H9 (cell line): Measurements from ENCODE around the gene ETV3L. TPM values are rescaled to one million over a fixed set of nuclear protein-coding genes. Genes with fewer than 3 reads are reported as not detected.

Source experiments
- DNase-seq: peaks from one replicate; pipeline ENCODE4 v3.0.0-alpha.2; 2017
- H2AFZ ChIP-seq: one replicate; pipeline ENCODE4 v1.6.1; 2013; ENCODE audit warnings: mild to moderate bottlenecking, low read length, control low read depth, moderate library complexity
- H2AK5ac ChIP-seq: 2 replicates; pipeline ENCODE4 v1.6.1; 2013; ENCODE audit warnings: low read length, control low read depth, mixed read lengths; ENCODE audit not compliant: insufficient read length
- H2BK120ac ChIP-seq: one replicate; pipeline ENCODE4 v1.6.1; 2013; ENCODE audit warnings: low read depth, mild to moderate bottlenecking, low read length, control low read depth, inconsistent platforms; ENCODE audit not compliant: poor library complexity, severe bottlenecking
- H2BK12ac ChIP-seq: 2 replicates; pipeline ENCODE4 v1.6.1; 2013; ENCODE audit warnings: low read length, control low read depth, mixed read lengths, low read depth; ENCODE audit not compliant: insufficient read length
- H2BK15ac ChIP-seq: 2 replicates; pipeline ENCODE4 v1.6.1; 2013; ENCODE audit warnings: low read depth, low read length, control low read depth
- H2BK20ac ChIP-seq: one replicate; pipeline ENCODE4 v1.6.1; 2013; ENCODE audit warnings: low read depth, mild to moderate bottlenecking, low read length, control low read depth, inconsistent platforms; ENCODE audit not compliant: poor library complexity, severe bottlenecking
- H2BK5ac ChIP-seq: 2 replicates; pipeline ENCODE4 v1.6.1; 2013; ENCODE audit warnings: low read length, control low read depth, mixed read lengths; ENCODE audit not compliant: insufficient read length
- H3K14ac ChIP-seq: 2 replicates; pipeline ENCODE4 v1.6.1; 2013; ENCODE audit warnings: low read length, control low read depth; ENCODE audit not compliant: insufficient read depth
- H3K18ac ChIP-seq: 2 replicates; pipeline ENCODE4 v1.6.1; 2013; ENCODE audit warnings: low read depth, mild to moderate bottlenecking, mixed read lengths, low read length, control low read depth; ENCODE audit not compliant: insufficient read length
- H3K23ac ChIP-seq: 2 replicates; pipeline ENCODE4 v1.6.1; 2013; ENCODE audit warnings: low read length, control low read depth, mixed read lengths, low read depth; ENCODE audit not compliant: insufficient read length
- H3K23me2 ChIP-seq: 2 replicates; pipeline ENCODE4 v1.6.1; 2013; ENCODE audit warnings: low read depth, mild to moderate bottlenecking, mixed read lengths, low read length, control low read depth; ENCODE audit not compliant: insufficient read length, poor library complexity, severe bottlenecking
- H3K27ac ChIP-seq: 2 replicates; pipeline ENCODE4 v1.5.1; 2013; ENCODE audit warnings: low read length, control low read depth, mixed read lengths, low read depth; ENCODE audit not compliant: insufficient read length
- H3K27me3 ChIP-seq: 2 replicates; pipeline ENCODE4 v1.6.1; 2013; ENCODE audit warnings: low read length, control low read depth, inconsistent platforms; ENCODE audit not compliant: insufficient read depth
- H3K4ac ChIP-seq: 2 replicates; pipeline ENCODE4 v1.6.1; 2013; ENCODE audit warnings: low read depth, mild to moderate bottlenecking, control low read depth, inconsistent platforms, low read length, moderate library complexity
- H3K4me1 ChIP-seq: 2 replicates; pipeline ENCODE4 v1.6.1; 2013; ENCODE audit warnings: low read length, control low read depth, inconsistent platforms; ENCODE audit not compliant: insufficient read depth
- H3K4me2 ChIP-seq: 2 replicates; pipeline ENCODE4 v1.6.1; 2013; ENCODE audit warnings: low read length, control low read depth, mixed read lengths; ENCODE audit not compliant: insufficient read length, insufficient read depth
- H3K56ac ChIP-seq: 2 replicates; pipeline ENCODE4 v1.6.1; 2013; ENCODE audit warnings: low read depth, mild to moderate bottlenecking, mixed read lengths, low read length, control low read depth; ENCODE audit not compliant: insufficient read length
- H3K79me1 ChIP-seq: 2 replicates; pipeline ENCODE4 v1.6.1; 2013; ENCODE audit warnings: low read depth, mild to moderate bottlenecking, moderate library complexity, low read length, control low read depth, inconsistent platforms; ENCODE audit not compliant: insufficient read depth, poor library complexity, severe bottlenecking
- H3K79me2 ChIP-seq: 2 replicates; pipeline ENCODE4 v1.6.1; 2013; ENCODE audit warnings: low read length, control low read depth, inconsistent platforms; ENCODE audit not compliant: insufficient read depth
- H3K9ac ChIP-seq: 2 replicates; pipeline ENCODE4 v1.6.1; 2013; ENCODE audit warnings: low read length, control low read depth, mixed read lengths; ENCODE audit not compliant: insufficient read length; ENCODE audit errors: extremely low read depth
- H3K9me3 ChIP-seq: one replicate; pipeline ENCODE4 v1.6.1; 2013; ENCODE audit warnings: low read depth, low read length, inconsistent platforms; ENCODE audit not compliant: control insufficient read depth
- H3T11ph ChIP-seq: one replicate; pipeline ENCODE4 v1.6.1; 2013; ENCODE audit warnings: mild to moderate bottlenecking, low read length, control low read depth, inconsistent platforms
- H4K20me1 ChIP-seq: one replicate; pipeline ENCODE4 v1.6.1; 2013; ENCODE audit not compliant: control insufficient read depth, insufficient read length, insufficient read depth
- H4K5ac ChIP-seq: 2 replicates; pipeline ENCODE4 v1.6.1; 2013; ENCODE audit warnings: low read depth, mild to moderate bottlenecking, mixed read lengths, low read length, control low read depth; ENCODE audit not compliant: insufficient read length
- H4K8ac ChIP-seq: replicated peaks from 2 replicates; pipeline ENCODE4 v1.6.1; 2013; ENCODE audit warnings: low read length, control low read depth, mixed read lengths, low read depth; ENCODE audit not compliant: insufficient read length
- H4K91ac ChIP-seq: 2 replicates; pipeline ENCODE4 v1.6.1; 2013; ENCODE audit warnings: low read depth, mild to moderate bottlenecking, moderate library complexity, mixed read lengths, low read length, control low read depth; ENCODE audit not compliant: insufficient read length
- H3K27ac Mint-ChIP-seq, 3 experiments: 2 replicates in 2 of 3; 3 replicates in 1 of 3; pipeline ENCODE4 v1.8.0; 2020 to 2021; ENCODE audit warnings: mixed read lengths in 3 of 3, mild to moderate bottlenecking in 1 of 3, moderate library complexity in 1 of 3
- H3K27me3 Mint-ChIP-seq: 2 replicates; pipeline ENCODE4 v1.8.0; 2021; ENCODE audit warnings: low read depth, mild to moderate bottlenecking, moderate library complexity, mixed read lengths
- H3K36me3 Mint-ChIP-seq, 3 experiments: 2 replicates in 2 of 3; 3 replicates in 1 of 3; pipeline ENCODE4 v1.8.0; 2020 to 2021; ENCODE audit warnings: low read depth in 3 of 3, mixed read lengths in 3 of 3; ENCODE audit not compliant: insufficient read depth in 1 of 3
- H3K4me1 Mint-ChIP-seq, 2 experiments: 2 replicates each; pipeline ENCODE4 v1.8.0; 2020; ENCODE audit warnings: mixed read lengths in 2 of 2
- H3K4me3 Mint-ChIP-seq, 2 experiments: 2 replicates in 1 of 2; 3 replicates in 1 of 2; pipeline ENCODE4 v1.8.0; 2020 to 2021; ENCODE audit warnings: mild to moderate bottlenecking in 2 of 2, mixed read lengths in 2 of 2, moderate library complexity in 1 of 2
- H3K9me3 Mint-ChIP-seq, 2 experiments: 2 replicates in 1 of 2; 3 replicates in 1 of 2; pipeline ENCODE4 v1.8.0; 2020; ENCODE audit warnings: mild to moderate bottlenecking in 2 of 2, mixed read lengths in 2 of 2, moderate library complexity in 1 of 2
- CTCF ChIP-seq: fragments of 200-600 bp; sonication (generic); conservative IDR thresholded peaks from 3 replicates; pipeline ENCODE4 v1.8.0; 2021; ENCODE audit warnings: antibody characterized with exemption, mild to moderate bottlenecking
- WGBS: extraction: QIAGEN DNeasy Blood & Tissue Kit; methylation state at CpG from one replicate; pipeline ENCODE4 v1.1.7; 2013; ENCODE audit warnings: missing lambda C conversion rate, low lambda C conversion rate, mixed read lengths; ENCODE audit not compliant: insufficient read length; ENCODE audit errors: extremely low coverage; 5-methylcytosine and 5-hydroxymethylcytosine counted together
- total RNA-seq: library from RNA; stranded (reverse); gene quantifications from 2 replicates; pipeline ENCODE4 v1.2.1, GENCODE V29; 2021

The ETV3L gene
- total RNA-seq, 1 experiment from 2014 or later, result 0.96 TPM

- Histone ChIP-seq H3K27me3 (no peaks in the 10 kb centered on the region), H3K18ac (no peak overlapping the region), H3K79me1 (no peaks in the 10 kb centered on the region), H3K14ac (no peak overlapping the region), H3K4me2 (no peak overlapping the region), H3K9me3 (no peaks in the 10 kb centered on the region), H3T11ph (no peak overlapping the region), H2BK120ac (no peak overlapping the region), H2BK12ac (no peak overlapping the region), H2BK5ac (no peak overlapping the region), H2BK20ac (no peak overlapping the region), H3K4ac (no peak overlapping the region), H4K8ac (no peak overlapping the region), H4K91ac (no peak overlapping the region), H3K23ac (no peak overlapping the region), H4K20me1 (no peaks in the 10 kb centered on the region), H2AK5ac (no peak overlapping the region), H2BK15ac (no peak overlapping the region), H4K5ac (no peak overlapping the region), H3K27ac (no peak overlapping the region), H3K4me1 (peaks cover 2% of the 10 kb centered on the region; the same call in 1 of the 2 replicates), H3K79me2 (no peaks in the 10 kb centered on the region), H3K23me2 (no peaks in the 10 kb centered on the region), H3K56ac (no peak overlapping the region), H3K9ac (no peak overlapping the region), H2AFZ (no peak overlapping the region)
- Mint-ChIP-seq H3K9me3 (no peaks in the 10 kb centered on the region), H3K4me1 (peaks cover 24 to 31% of the 10 kb centered on the region in 2 experiments), H3K27me3 (no peaks in the 10 kb centered on the region), H3K27ac (peak overlapping the region in 1 of 3 experiments; percentile 39; a peak in 2 of 7 replicates), H3K4me3 (no peak overlapping the region; a peak in 1 of 5 replicates), H3K36me3 (no peaks in the 10 kb centered on the region; a peak in 1 of 7 replicates)
- TF ChIP-seq CTCF, result no peak
- no CpG with 5 or more reads among the region's 3 CpGs for WGBS
- peak; percentile 20 for DNase-seq
Observed at GRCh38 chr1:157090771-157091170, 8.8 kb downstream of the ETV3L start.
